NCI-H69 (cell line): ENCODE data around the gene CREBRF.
"Not testable (repeated sequence)": the region's sequence is repeated elsewhere in the genome, so short reads cannot be mapped to it uniquely, and the experiment has no call there.

ENCODE experiments used
- DNase-seq: peaks from one replicate; lab custom pipeline; 2025; lab: John Stamatoyannopoulos, UW

Gene CREBRF

DNA sequence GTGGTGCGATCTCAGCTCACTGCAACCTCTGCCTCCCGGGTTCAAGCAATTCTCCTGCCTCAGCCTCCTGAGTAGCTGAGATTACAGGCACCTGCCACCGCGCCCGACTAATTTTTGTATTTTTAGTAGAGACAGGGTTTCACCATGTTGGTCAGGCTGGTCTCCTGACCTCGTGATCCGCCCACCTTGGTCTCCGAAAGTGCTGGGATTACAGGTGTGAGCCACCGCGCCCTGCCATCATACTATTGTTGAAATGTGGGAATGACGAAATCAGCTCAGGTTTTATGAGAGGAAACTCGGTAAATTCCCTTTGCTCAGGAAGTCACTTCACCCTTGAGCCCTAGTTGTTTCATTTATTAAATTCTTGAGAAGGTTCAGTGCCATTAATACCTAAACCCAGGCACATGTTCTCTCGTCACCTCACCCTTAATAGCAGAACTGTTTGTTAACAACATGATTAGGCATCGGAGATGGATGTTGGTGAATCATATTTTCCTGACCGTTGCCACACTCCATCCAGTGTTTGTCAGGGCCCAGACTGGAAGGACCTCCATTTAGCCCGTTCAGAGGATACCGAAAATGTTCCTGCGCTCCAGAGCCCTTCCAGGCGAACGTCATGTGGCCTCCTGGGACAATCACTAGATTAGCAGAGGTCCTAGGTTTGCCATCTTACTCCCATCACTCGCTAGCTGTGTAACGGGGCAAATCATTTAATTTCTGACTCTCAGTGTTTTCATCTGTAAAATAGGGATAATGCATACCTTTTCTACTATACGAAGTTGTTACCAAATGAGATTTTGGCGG, 20.0 kb upstream of the CREBRF start:
- no peak for DNase-seq

DNA sequence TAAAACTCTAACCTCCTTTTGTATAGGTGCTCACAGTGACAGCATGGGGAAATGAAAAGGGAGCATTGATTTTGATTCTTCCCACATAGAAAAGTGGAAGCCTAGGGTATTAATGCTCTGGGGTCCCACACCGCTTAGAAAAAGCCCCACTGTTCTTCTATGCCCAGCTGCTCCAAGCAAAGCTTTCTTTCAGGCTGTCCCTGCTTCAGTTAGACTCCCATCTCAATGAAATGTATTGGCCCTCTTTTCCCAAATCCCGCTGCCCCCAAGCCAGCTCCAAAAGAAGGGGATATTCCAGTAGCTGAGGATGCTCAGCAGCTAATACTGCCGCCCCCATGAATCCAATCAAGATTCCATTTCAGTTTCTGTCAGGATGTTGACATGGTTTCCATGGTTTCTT, 17.0 kb upstream of the CREBRF start:
- DNase-seq: no peak

DNA sequence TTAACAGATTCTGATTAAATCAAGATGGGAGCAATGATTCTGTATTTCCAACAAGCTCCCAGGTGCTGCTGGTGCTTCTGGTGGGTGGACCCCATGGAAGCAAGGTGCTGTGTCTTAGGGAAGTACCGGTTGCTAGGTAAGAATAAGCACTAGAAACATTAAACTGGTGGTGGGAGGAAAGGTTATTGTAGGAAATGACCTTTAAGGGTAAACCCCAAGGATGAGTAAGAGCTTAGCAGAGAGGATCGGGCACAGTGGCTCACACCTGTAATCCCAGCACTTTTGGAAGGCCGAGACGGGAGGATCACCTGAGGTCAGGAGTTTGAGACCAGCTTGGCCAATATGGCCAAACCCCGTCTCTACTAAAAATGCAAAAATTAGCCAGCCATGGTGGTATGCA, 16.2 kb upstream of the CREBRF start:
- no peak for DNase-seq

DNA sequence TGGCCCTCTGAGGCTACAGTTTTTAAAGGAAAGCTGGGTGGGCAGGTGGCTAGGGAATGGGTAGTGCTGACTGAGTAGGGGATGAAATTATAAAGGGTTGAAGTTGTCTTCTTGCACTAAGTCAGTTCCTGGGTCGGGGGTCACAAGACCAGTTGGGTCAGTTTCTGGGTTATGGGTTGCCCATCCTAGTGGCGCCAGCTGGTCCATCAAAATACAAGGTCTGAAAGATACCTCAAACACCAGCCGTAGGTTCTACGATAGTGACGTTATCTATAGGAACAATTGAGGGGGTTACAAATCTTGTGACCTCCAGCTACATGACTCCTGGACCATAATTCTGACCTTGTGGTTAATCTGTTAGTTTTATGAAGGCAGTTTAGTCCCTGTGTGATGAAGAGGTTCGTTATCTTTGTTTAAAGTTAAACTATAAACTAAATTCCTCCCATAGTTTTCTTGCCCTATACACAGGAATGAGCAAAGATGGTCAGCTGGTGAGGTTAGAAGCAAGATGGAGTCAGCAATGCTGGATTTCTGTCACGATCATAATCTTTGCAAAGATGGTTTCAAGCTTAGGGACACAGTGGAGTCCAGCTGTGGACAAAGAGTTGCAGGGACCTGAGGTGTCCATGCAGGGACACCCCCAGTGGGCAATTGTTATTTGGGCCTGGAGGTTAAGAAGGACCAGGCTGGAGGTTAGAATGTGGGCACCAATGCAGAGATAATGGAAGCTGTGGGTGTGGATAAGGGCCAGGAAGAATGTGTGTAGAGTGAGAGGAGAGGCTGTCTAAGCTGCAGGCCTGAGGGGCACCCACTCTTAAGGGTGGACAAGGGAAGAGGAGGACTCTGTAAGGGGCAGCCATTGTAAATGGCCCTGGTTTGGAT, 14.0 kb upstream of the CREBRF start:
- no peak for DNase-seq

DNA sequence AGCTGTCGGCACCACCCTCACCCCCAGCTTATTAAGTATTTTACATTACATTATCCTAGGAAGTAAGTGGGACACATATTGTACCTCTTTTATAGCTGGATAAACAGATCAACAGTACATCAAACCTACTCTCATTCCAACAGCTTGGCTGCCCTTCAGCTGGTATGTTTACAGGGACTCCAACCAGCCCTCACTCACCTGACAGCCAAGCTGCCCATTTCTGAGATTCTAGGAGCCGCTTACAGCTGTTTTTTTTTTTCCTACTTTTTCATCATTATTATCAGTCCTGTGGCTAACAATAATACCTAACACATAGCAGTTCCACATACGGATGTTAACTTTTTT, 13.4 kb upstream of the CREBRF start:
- DNase-seq: no peak

DNA sequence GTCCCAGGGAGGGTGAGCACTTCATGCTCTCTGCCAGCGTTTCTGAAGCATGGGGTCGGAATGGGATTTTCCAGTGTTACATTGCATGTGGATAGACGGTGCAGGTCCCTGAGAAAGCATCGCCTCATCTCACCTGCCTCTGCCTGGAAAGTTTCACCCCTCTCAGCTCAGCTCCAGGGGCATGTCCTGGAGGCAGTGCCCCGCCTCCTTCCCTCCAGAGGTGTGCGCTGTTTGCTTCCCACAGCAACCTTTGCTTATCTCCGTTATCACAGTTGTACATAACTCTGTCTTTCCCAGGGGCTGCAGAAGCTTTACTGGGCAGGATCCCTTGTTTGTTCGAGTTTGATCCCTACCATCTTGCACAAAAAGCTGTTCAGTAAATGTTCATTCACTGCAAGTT, 10.7 kb upstream of the CREBRF start:
- no peak for DNase-seq

DNA sequence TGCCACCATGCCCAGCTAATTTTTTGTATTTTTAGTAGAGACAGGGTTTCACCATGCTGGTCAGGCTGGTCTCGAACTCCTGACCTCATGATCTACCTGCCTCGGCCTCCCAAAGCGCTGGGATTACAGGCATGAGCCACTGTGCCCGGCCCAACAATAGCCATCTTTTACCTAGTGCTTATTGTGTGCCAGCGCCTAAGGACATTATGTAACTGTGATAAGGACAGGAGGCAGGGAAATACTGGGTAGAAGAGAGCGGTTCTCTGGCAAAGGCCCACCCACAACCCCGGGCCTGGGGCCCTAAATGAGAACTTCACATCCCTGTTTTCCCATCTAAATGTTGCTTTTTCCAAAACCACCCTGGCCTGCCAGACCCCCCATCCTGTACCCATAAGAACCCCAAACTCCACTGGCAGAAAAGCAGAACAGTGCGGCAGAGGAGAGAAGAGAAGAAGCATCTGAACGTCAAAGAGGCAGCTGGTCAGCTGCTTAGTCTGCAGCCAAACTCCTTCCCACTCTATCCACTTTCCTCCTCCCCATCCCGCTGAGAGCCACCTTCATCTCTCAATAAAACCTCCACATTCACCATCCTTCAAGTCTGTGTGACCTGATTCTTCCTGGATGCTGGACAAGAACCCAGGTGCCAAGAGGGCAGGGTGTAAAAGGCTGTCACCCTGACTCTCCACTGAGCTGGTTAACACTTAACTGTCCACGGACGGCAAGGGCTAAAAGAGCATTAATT, 8.9 kb upstream of the CREBRF start:
- not testable (repeated sequence) for DNase-seq

DNA sequence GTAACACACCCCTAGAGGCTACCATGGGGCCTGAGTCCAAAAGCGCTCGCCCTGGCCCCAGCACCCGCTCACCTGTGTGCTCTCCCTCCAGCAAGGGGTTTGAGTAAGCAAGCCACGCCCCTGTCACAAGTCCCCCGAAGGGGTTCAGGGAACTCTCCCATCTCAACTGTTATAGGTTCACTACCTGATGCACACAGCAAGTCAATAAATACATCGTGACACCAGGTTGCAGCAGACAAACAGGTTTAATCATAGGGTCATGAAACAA, 8.4 kb upstream of the CREBRF start:
- DNase-seq: no peak

DNA sequence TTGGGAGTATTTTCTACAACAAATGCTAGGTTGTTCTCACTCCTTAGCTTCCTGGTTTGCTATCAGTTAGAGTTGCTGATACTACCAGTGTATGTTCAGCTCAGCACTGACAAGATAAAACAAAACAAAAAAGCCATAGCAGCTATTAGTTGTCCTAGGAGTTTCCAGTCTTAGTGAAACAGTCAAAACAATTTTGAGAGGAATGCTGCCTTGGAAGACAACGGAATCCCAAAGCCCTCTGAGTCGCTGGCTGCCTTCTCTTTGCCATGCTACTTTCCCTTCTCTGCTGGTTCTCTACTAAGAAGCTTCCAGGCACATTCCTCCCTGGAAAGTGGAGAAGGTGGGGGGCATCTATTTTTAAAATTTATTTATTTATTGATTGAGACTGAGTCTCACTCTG, 5.4 kb upstream of the CREBRF start:
- no peak for DNase-seq

DNA sequence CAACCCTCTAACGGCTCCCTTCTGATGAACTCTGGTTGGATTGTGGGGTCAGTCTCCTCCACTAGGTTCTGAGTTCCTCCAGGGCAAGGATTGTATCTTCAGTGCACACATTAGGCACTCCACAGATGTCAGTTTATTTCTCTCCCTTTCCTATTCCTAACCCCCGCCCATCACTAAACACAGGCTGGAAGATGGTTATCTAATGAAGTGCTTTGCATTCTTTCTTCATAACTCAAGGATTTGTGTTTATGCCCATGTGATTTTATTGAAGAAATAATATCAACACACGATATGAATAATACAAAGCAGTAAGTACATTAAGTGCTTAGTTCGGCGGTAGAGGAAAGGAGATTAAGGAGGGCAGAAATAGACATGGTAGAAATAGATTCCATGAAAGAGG, 4.4 kb upstream of the CREBRF start:
- DNase-seq: no peak

DNA sequence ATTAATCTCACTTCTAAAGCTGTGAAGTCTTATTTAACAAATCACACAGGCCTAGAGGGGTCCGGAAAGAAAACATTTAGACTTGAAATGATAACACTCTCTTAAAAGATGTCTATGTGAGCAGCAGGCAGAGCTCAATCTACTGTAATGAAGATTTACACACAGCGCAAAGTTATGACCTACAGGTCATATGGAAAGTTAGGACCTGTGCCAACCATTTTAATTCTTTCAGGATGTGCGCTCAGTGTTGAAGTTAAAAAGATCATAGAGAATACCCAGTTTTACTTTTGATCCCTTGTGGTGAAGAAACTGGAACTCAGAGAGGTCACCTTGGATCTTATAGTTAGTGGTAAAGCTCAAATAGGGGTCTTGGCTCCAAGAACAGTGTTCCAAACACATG, 3.1 kb upstream of the CREBRF start:
- no peak for DNase-seq

DNA sequence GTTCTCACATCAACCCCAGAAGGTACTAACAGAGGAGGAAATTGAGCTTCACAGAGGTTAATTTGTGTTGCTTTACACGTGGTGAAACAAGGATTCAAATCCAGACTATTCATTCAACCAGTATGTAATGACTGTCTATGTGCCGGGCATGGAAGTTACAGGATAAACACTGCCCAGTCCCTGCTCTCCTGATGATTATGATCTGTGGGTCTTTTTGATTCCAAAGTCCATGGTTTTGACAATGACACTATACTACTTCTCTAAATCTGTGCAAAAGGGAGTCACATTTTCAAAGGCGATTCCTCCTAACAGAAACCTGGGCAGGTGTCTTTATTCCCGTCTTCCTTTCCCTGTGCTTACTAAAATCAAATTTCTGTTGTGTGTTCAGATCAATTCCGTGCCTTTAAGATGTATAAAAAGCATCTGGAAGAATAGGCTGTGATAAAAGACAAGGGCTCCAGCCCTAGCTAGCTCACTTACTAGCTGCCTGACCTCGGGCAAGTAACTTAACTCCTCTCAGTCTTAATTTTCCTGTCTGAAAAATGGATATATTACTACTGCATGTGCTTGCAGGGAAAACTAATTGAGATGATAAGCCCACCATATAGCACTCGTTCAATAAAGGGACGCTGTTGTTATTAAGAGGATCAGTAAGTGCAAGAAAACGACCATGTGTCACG, 970 bp upstream of the CREBRF start:
- no peak for DNase-seq

DNA sequence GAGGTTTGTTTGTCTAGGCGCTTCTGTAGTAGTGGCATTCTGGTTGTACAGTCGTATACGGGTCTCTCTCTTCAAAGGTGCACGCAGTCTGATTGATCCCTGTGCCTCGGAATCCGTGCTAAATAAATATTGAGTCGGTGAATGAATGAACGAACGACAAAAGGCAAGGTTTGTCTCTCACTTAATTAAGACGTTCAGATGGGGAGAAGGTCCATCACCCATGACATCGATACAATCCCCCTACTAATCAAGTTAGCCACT, 500 bp upstream of the CREBRF start:
- DNase-seq: no peak

DNA sequence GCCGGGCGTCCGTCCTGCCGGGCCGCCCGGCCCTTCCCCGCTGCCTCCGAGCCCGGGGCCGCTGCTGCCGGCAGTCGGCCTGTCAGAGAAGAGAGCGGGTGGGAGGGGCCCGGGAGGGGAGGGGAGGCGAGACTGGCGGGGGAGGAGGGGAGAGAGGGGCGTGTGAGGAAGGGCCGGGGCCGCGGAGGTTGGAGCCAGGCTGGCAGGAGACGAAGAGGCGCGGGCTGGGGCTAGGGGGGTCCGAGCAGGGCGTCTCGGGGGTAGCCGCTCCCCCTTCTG, 570 bp downstream of the CREBRF start:
- DNase-seq: peak; percentile 93

DNA sequence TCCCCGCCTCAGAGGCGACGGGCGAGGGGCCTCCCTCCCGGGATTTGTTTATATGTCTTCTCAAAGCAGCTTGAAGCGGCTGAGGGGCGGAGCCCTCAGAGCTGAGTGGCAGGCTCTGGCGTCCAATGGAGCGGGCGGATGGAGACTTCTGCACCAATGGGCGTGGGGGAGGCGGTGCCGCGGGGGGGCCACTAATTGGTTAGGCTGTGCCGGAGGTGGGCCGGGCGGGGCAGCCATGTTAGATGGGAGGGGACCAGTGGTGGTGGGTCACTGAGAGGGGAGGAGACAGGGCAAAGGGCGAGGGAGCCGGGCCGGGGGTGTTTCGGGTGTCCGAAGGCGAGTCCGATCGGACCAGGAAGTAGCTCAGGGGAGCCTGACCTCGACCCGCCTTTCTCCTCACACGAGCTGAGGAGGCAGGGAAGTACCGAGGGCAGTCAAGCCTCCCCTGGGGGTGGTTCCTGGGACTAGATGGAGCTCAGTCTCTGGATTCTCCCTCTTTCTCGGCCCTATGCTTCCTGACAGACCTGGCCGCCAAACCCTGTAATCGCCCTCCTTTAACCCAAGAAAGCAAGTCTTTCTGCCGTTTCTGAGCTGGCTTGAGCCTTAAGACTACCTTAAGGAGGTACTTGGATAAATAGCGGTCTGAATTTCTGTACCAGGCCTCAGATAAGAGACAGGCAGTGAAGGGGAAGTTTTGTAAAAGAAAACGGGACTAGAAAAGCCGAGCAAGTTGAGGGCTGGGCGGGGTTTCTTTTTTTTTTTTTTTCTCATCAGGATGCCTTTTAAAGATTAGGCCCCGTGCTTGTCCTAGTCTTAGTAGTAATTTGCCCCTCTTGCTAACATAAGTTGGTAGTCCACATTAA, 1.1 kb downstream of the CREBRF start:
- peak; percentile 99 for DNase-seq

DNA sequence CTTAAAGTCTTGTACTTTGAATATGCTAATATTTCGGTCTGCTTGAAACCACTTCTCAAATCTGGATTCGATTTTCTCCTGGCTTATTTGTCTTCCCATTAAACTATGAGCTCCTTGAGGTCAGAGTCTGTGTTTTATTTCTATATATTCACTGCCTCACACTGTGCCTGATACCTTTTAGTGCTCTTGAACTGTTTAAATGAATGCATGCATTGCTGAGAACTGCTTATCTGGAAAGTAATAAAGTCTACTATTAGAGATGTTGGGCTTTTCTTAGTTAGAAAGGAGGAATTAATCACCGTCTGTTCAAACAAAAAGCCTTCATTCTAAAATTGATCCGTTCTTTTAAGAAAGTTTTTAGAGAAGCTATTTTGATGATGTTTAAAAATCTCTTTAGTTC, 6.0 kb downstream of the CREBRF start:
- DNase-seq: no peak

DNA sequence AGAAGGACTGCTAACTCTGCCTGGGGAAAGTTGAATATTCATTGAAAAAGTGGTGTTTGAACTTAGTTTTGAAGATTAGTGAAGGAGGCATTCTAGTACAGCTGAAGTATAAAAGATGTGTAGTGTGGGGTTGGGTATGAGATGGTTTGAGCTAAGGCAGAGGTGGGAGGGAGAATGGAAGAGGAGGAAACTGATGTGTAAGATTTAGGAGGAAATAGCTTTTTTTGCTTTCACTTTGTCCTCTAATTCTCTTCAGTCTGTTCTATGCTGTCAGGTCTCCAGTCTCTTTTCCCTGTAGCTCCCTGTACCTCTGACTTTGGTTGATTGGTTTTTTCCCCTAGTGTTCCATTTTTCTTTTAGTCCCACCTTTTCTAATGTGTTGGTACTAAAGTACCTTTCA, 9.0 kb downstream of the CREBRF start:
- DNase-seq: no peak

DNA sequence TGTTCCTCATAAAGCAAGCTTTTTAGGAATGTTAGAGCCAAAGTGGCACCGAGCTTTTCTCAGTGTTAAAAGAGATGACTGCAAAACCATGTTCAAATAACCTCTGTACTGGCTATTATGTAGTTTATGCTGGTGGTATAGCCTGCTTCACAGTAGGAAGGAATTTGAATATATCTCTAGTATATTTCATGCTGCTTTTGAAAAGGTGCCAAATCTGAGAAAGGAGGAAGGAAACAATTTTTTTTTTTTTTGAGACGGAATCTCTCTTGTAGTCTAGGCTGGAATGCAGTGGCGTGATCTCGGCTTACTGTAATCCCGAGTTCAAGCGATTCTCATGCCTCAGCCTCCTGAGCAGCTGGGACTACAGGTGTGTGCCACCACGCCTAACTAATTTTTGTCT, 13.5 kb downstream of the CREBRF start:
- no peak for DNase-seq

DNA sequence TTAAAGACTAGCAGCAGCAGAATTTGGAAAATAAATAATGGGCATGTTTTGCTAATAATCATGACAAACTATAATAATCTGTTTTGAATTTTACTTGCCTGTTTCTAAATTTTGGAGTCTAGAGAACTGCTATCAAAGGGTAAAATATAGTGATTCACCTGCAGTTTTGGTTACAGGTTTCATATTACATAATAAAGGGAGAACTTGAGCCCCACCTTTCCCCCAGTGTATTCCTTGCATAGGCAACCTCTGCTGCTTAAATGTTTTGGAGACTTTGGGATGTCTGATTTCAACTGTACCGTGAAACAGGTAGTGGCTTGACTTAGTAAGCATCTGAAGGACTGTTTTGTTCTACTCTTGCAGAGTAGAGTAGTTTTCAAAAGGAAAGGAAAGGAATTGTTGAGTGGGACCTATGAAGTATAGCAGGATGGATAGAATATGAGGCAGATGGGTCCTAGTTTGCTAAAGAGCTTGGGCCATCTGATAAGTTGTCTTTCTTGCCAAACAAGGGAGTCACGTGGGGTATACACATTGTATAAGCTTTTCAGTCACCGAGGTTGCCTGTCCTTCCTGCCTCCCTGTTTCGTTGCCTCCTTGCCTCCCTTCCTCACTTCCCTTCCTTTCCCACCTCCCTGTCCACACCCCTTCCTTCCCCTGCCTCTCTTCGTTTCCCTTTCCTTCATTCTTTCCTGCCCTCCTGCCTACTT, 19.1 kb downstream of the CREBRF start:
- peak; percentile 8 for DNase-seq

DNA sequence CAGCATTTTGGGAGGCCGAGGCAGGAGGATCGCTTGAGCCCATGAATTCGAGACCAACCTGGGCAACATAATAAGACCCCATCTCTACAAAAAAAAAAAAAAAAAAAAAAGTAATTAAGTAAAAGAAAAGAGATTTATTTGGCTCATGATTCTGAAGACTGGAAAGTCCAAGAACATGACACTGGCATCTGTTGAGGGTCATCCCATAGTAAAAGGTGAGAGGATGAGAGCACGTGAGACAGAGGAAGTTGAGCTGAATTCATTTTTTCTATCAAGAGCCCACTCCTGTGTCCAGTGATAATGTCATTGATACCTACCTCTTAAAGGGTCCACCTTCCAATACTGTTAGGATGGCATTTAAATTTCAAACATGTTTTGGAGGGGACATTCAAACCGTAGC, 19.8 kb downstream of the CREBRF start:
- DNase-seq: no peak

DNA sequence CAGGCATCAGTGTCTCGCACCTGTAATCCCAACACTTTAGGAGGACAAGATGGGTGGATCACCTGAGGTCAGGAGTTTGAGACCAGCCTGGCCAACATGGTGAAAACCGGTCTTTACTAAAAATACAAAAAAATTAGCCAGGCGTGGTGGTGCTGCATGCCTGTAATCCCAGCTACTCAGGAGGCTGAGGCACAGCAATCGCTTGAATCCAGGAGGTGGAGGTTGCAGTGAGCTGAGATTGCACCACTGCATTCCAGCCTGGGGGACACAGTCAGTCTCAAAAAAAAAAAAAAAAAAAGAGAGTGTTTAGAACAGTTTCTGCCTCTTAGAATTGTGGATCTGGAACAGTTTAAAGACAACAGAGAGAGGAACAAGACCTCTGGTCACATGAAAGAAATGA, 20.3 kb downstream of the CREBRF start:
- not testable (repeated sequence) for DNase-seq
